Measurements from ENCODE around the gene RAC2. TPM values are rescaled to one million over a fixed set of nuclear protein-coding genes. Genes with fewer than 3 reads are reported as not detected.
A peak's percentile ranks its signal among the peaks of the same experiment; 100 is the strongest.

The RAC2 gene
- total and polyA plus RNA-seq, 2 of the 8 experiments (the other 6 are each of a cell fraction or from before 2014, with no cell fraction given) = 2.3 to 4.3 TPM

GRCh38 chr22:37258005-37258752, 14.1 kb upstream of the RAC2 start:
- H4K8ac ChIP-seq (ENCODE audit: extremely low read depth, insufficient read depth, low read length) = no peak overlapping the region

More at GRCh38 chr22:37258005-37258752, 14.1 kb upstream of the RAC2 start:
- Histone ChIP-seq H3K56ac (replicated peaks; ENCODE audit: insufficient read length, low read depth, low read length) (no peak overlapping the region), H4K91ac (replicated peaks; ENCODE audit: insufficient read length, low read length) (no peak overlapping the region), H3K9me3 (ENCODE audit: insufficient read depth in 2 of 2, low read depth in 1 of 2, low read length in 1 of 2) (no peaks in the 10 kb centered on the region), H2BK20ac (ENCODE audit: low read length) (no peak overlapping the region), H2AFZ (ENCODE audit: low read length) (no peak overlapping the region), H3K9ac (replicated peaks in 1 of 4; ENCODE audit: extremely low read depth in 1 of 4, low read depth in 3 of 4, low read length in 3 of 4) (no peak overlapping the region), H2BK15ac (ENCODE audit: low read length) (no peak overlapping the region), H2BK12ac (ENCODE audit: low read depth, low read length) (peak overlapping the region; percentile 53; the same call in 1 of the 2 replicates), H3K4me1 (replicated peaks in 1 of 4; ENCODE audit: control insufficient read depth in 3 of 4, insufficient read depth in 4 of 4, low read length in 3 of 4) (peaks cover 4 to 12% (median 5%) of the 10 kb centered on the region in 4 experiments), H3K18ac (ENCODE audit: extremely low read depth, low read length) (no peak overlapping the region), H3K79me1 (ENCODE audit: low read depth, low read length) (no peaks in the 10 kb centered on the region), H3K4me3 (ENCODE audit: extremely low read depth in 1 of 4, insufficient read depth in 2 of 4, low read depth in 3 of 4, low read length in 4 of 4) (no peak overlapping the region), H3K4me2 (ENCODE audit: insufficient read depth in 1 of 2, low read depth in 2 of 2, low read length in 2 of 2) (no peak overlapping the region; a peak in 1 of 4 replicates), H2BK120ac (replicated peaks; ENCODE audit: low read depth, low read length) (no peak overlapping the region), H3K23me2 (ENCODE audit: low read depth, low read length) (no peaks in the 10 kb centered on the region; the same call in 1 of the 2 replicates), H3K23ac (ENCODE audit: insufficient read length) (no peak overlapping the region), H3K14ac (ENCODE audit: insufficient read length) (no peak overlapping the region), H3K79me2 (ENCODE audit: control insufficient read depth in 1 of 2, insufficient read depth in 2 of 2, low read length in 2 of 2) (no peaks in the 10 kb centered on the region), H4K20me1 (replicated peaks in 1 of 2; ENCODE audit: control insufficient read depth in 1 of 2, insufficient read depth in 2 of 2, low read length in 2 of 2) (no peaks in the 10 kb centered on the region), H3K27me3 (replicated peaks in 1 of 4; ENCODE audit: control insufficient read depth in 3 of 4, extremely low read depth in 1 of 4, insufficient read depth in 3 of 4, low read length in 3 of 4) (peaks cover 0 to 12% (median 7%) of the 10 kb centered on the region in 4 experiments; a peak in 2 of 7 replicates), H4K5ac (ENCODE audit: insufficient read length, low read depth, low read length) (no peak overlapping the region), H3K36me3 (ENCODE audit: control insufficient read depth in 2 of 4, insufficient read depth in 4 of 4, low read length in 3 of 4) (no peaks in the 10 kb centered on the region), H3K27ac (ENCODE audit: low read depth, low read length) (no peak overlapping the region), H2BK5ac (ENCODE audit: low read depth, low read length) (peak overlapping the region; percentile 2; the same call in 1 of the 2 replicates), H2AK5ac (ENCODE audit: low read depth, low read length) (no peak overlapping the region), H3K4ac (replicated peaks; ENCODE audit: insufficient read length, low read depth, low read length) (no peak overlapping the region)
- no peak for FAIRE-seq
- no peak for DNase-seq (ENCODE audit: low read depth in 1 of 2, low spot score in 2 of 2)
- TF ChIP-seq CREB1 (IDR thresholded peaks at IDR 0.05) (no peak), RAD21 (IDR thresholded peaks at IDR 0.05 in 1 of 2, conservative IDR thresholded peaks at IDR 0.05 in 1 of 2; ENCODE audit: low read depth in 2 of 2, low read length in 2 of 2) (peak in 1 of 2 experiments; percentile 18; a peak in 2 of 4 replicates), CTCF (IDR thresholded peaks at IDR 0.05; ENCODE audit: control extremely low read depth in 1 of 3, insufficient read depth in 1 of 3, low read depth in 1 of 3, low read length in 3 of 3) (peak in 2 of 3 experiments; percentile 21 to 22; a peak in 3 of 4 replicates)
- TF ChIP-seq, protein P1, sequence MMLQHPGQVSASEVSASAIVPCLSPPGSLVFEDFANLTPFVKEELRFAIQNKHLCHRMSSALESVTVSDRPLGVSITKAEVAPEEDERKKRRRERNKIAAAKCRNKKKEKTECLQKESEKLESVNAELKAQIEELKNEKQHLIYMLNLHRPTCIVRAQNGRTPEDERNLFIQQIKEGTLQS (IDR thresholded peaks at IDR 0.05; ENCODE audit: insufficient read depth, low read depth, low read length) = no peak
- ChIA-PET POLR2A (ENCODE audit: partially characterized antibody) (no interaction called here), CTCF (ENCODE audit: partially characterized antibody) (interaction anchor here (0.5 to 5.9 kb wide), 23 partner anchors 9 to 748 kb away, joined by 3 to 97 read pairs (median 7); partner anchors contain the start of gene RAC2)
- WGBS, 2 experiments (ENCODE audit: extremely low coverage in 1 of 2, insufficient coverage in 1 of 2, insufficient read length in 1 of 2, insufficient replicate concordance in 2 of 2, low coverage in 1 of 2, low lambda C conversion rate in 2 of 2, missing lambda C conversion rate in 1 of 2) = 81% methylated on average over 9 of the region's 9 CpGs; no CpG with 5 or more reads in 1 of the 2 experiments
